ENCODE measurements around the gene ABHD8. TPM values are rescaled to one million over a fixed set of nuclear protein-coding genes. Genes with fewer than 3 reads are reported as not detected.
A peak's percentile ranks its signal among the peaks of the same experiment; 100 is the strongest.

The ABHD8 gene
- total and polyA plus RNA-seq, 2 of the 4 experiments (the other 2 are of a cell fraction) = 3.9 to 10.2 TPM

GRCh38 chr19:17292301-17293074 is 10.7 kb downstream of the ABHD8 start (continued):
- TF ChIP-seq, protein P1, sequence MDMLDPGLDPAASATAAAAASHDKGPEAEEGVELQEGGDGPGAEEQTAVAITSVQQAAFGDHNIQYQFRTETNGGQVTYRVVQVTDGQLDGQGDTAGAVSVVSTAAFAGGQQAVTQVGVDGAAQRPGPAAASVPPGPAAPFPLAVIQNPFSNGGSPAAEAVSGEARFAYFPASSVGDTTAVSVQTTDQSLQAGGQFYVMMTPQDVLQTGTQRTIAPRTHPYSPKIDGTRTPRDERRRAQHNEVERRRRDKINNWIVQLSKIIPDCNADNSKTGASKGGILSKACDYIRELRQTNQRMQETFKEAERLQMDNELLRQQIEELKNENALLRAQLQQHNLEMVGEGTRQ (IDR thresholded peaks at IDR 0.05; ENCODE audit: low read depth, low read length) = no peak
- TF ChIP-seq RAD21 (IDR thresholded peaks at IDR 0.05; ENCODE audit: low read length) (peak; percentile 84), MXI1 (IDR thresholded peaks at IDR 0.05; ENCODE audit: borderline replicate concordance, low read depth, low read length) (peak; percentile 71; the same call in 1 of the 2 replicates)

All from IMR-90 (cell line).